GM21526 (cell line): Measurements from ENCODE around the gene FPGS.

Experiments used
- ATAC-seq: cut with Tn5 transposase; IDR thresholded peaks from one replicate; pipeline ENCODE4 v1.9.1; 2021; ENCODE audit warnings: moderate library complexity; ENCODE audit not compliant: unreplicated experiment, low FRiP score

Gene FPGS

DNA sequence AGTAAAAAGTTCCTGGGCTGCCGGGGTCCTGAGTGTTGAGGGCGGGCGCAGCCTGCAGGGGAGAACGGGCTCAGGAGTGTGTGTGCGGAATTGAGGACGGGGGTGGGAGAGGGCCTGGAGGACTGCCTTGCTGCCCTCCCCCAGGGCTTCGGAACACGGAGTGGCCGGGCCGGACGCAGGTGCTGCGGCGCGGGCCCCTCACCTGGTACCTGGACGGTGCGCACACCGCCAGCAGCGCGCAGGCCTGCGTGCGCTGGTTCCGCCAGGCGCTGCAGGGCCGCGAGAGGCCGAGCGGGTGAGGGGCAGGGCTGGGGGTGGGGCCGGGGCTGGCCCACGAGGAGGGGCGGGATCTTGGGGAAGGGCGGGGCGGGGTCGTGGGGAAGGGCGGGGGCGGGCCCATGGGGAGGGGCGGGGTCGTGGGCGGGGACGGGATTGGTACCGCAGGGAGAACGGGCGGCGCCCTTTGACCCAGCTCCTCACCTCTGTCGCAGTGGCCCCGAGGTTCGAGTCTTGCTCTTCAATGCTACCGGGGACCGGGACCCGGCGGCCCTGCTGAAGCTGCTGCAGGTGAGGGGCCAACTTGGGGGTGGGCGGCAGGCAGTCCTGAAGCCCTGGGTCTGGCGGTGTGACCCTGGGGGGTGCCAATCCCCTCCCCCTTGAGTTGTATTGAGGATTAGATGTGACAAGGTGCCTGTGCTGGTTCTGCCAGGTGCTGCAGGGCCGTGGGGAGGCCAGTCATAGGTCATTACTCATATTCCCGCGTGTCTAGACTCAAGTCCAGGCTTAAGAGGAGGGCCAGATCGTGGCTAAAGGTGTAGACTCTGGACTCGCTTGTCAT lies 7.1 kb downstream of the FPGS start:
- ATAC-seq, result no peak

DNA sequence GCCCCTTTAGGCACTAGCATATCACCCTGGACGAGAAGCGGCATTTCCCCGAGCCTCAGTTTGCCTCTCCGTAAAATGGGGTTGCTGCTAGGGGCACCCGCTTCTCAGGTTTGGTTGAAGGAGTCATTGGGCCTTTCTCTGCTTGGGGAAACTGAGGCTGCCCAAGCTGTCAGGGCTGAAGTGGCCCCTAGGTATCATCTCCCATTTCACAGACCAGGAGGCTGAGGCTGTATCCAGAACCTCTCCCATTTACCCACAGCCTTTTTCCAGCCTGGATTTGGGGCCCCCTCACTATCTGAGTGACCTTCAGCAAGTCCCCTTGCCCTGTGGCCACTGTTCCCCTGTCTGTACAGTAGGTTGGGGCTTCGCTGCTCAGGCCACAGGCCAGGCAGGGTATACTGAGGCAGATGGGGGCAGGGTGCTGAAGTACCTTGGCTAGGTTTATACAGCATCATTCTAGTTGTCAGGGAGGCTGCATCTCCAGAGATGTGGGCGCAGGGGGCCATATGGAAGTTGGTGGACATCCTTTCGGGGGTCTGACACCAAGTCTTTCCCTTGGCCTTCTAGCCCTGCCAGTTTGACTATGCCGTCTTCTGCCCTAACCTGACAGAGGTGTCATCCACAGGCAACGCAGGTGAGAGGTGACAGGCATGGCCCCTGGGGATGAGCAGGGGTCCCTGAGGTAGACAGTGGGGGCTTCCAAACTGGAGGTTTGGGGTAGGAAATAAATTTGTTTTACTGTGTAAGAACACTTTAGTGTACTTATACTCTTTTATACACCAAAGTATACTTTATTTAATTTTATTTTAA lies 7.9 kb downstream of the FPGS start:
- no peak for ATAC-seq

DNA sequence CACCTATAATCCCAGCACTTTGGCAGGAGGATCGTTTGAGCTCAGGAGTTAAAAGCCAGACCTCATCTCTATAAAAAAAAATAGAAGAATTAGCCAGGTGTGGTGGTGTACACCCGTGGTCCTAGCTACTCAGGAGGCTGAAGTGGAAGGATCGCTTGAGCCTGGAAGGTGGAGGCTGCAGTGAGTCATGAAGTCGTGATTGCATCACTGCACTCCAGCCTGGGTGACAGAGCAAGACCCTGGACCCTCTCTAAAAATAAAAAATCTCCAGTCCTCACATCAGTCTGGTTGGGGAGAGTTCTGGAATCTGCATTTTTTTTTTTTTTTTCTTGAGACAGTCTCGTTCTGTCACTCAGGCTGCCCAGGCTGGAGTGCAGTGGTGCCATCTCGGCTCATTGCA lies 9.3 kb downstream of the FPGS start:
- ATAC-seq, result no peak

DNA sequence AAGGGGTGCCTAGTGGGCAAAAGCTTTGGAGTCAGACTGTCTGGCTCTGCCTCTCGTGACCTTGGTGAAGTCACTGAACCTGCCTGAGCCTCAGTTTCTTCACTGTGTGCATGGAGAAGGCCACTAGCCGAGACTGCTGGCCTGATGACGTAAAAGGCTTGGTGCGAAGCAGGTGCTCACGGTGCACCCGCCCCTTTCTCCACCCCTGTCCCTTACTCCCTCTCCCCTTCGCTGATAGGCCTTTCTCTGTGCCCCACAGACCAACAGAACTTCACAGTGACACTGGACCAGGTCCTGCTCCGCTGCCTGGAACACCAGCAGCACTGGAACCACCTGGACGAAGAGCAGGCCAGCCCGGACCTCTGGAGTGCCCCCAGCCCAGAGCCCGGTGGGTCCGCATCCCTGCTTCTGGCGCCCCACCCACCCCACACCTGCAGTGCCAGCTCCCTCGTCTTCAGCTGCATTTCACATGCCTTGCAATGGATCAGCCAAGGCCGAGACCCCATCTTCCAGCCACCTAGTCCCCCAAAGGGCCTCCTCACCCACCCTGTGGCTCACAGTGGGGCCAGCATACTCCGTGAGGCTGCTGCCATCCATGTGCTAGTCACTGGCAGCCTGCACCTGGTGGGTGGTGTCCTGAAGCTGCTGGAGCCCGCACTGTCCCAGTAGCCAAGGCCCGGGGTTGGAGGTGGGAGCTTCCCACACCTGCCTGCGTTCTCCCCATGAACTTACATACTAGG lies 10.4 kb downstream of the FPGS start:
- ATAC-seq, result no peak

DNA sequence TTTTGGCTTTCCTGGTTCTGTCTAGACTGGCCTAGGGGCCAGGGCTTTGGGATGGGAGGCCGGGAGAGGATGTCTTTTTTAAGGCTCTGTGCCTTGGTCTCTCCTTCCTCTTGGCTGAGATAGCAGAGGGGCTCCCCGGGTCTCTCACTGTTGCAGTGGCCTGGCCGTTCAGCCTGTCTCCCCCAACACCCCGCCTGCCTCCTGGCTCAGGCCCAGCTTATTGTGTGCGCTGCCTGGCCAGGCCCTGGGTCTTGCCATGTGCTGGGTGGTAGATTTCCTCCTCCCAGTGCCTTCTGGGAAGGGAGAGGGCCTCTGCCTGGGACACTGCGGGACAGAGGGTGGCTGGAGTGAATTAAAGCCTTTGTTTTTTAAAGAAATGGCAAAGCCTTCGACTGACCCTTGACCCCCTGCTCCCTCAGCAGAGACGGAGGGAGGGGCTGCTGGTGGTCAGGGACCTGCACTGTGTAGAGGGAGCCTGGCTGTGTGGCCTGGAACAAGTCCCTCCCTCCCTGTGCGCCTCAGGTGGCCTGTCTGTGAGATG lies 11.1 kb downstream of the FPGS start:
- ATAC-seq, result no peak

DNA sequence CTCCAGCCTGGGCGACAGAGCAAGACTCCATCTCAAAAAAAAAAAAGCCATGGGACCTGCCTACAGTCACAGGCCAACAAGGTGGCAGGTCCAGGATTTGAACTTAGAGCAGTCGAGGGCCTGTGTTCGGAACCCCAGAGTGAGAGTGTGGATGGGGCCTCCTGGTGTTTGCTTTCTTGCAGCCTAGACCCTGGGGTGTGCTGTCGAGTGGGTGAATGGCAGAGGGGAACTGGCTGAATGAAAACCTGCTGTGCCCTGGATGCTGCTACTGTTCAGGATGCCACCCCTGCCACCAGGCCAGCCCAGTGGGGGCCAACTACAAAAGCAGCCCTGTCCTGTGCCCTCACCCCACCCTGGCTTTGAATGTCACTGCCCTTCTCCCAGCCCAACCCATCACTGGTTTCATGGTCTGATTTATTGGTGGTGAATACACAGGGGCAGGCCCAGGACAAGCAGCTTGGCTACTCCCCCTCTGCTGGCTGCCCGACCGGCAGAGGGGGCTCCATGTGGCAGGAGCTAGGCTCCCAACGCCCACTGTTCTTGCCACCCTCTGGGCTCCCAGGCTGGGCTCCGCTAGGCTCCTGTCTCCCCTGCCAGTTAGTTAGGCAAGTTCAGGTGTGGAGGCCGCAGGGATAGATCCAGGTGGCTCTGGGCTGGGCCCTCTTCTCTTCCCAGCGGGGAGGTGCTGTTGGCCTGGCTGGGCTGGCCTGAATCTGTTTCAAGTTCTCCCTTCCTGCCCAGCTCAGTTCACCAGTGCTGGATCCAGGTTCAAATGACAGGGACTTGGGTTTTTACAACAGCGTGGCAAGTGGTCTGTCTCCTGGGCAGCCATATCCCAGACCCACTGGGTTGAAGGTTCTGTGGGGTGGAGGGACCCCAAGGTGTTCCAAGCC lies 12.2 kb downstream of the FPGS start:
- ATAC-seq, result no peak

DNA sequence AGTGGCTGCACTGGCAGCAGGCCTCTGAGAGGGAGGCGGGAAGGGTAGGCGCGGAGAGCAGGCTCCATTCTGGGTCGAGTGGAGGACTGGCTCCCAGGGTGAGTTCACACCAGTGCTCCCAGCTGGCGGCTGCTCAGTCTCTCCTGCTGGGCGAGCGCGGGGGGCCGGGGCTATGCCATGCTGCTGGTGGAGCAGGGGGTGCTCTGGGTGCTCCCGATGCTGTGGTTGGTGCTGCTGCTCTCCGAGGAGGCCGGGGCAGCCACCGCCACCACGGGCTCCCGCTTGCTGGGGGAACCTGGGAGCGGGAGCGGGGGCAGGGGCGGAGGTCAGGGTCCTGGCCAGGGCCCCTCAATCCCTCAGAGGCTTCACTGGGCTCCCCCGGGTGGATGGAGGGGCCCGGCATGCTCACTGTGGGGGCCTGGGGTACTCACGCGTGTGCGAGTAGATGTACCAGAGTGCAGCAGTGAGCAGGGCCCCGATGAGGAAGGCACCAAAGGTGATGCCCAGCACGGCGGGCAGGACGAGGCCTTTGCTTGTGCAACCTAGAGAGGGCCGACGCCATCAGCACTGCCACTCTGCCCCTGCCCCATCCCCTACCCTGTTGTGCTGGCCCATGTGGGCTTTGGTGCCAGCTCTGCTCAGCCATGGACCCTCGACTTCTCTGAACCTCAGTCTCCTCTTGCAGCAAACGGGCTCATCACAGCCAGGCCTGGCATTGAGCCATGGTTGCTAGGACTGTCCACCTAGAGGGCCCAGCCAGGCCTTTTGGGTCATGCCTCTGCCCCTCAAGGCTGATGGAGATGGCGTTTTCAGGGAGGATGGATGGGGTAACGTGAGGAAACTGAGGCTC lies 13.1 kb downstream of the FPGS start:
- ATAC-seq, result no peak

DNA sequence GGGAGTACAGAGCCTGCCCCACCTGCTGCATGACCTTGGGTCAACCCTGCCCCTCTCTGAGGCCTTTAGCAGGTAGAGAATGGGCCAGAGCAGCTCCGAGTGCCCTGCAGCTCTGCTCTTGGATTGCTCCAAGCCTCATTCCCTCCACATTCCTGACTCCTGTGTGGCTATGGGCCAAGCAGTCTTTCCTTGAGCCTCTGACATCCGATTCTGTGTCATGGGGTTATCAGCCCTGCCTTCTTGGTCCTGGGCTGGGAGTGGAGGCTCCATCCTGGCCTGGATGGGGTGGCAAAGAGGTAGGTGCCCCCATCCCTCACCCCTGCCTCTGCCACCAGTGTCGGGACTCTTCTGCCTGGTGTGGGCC lies 13.7 kb downstream of the FPGS start:
- no peak for ATAC-seq

DNA sequence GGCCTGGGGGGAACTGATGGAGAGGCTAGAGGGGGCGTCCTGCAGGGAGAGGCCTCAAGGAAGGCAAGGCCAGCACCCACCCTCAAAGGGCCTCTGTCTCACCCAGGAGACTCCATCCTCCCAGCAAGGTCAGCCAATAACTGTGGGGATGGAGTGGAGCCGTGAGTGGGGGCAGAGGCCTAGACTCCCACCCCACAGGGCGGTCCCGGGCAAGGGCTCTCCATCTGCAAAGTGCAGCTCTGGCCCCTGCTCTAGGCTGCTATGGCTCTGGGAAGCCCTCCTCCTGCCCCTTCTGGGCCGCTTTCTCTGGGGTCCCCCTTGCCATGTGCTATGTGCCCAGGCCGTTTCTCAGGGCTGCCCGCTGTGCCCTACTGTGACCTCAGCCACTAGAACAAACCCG lies 14.0 kb downstream of the FPGS start:
- ATAC-seq, result no peak

DNA sequence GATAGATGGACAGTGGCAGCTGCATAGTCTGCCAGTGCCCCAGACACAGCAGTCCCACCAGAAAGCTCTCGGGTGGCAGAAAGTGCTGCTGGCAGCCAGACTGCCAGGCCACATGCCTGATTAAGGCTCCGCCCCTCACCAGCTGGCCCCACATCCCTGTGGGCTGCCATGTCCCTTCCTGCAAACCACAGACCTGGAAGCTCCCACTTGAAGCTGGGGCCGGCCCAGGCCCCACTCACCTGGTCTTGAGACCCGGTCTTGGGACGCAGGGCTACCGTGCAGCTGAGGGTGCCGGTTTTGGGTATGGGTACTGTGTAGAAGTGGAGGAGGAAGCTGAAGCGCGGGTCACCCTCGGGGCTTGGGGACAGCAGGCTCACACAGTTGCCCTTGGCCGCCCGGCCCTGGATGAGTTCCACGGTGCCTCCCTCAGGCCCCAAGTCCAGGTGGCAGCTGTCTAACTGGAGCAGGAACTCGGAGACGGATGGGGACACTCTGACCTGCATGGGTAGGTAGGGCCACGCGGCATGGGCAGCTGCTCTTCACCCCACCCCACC lies 15.3 kb downstream of the FPGS start:
- no peak for ATAC-seq

DNA sequence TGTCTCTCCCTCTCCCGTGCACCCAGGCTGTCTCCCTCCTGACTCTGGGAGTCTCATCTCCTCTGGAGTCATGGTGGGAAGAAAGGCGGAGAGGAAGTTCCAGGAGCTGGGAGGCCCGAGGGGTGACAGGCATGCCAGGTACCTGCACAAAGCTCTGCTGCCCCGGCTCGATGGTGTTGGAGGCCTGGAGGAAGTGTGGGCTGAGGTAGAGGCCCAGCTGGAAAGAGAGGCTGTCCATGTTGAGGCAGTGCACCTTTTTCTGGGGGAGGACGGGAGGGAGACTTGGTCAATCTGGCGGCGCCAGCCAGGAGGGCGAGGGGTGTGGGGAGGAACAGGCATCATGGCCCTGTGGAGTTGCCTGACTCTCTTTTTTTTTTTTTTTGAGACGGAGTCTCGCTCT lies 15.9 kb downstream of the FPGS start:
- no peak for ATAC-seq

DNA sequence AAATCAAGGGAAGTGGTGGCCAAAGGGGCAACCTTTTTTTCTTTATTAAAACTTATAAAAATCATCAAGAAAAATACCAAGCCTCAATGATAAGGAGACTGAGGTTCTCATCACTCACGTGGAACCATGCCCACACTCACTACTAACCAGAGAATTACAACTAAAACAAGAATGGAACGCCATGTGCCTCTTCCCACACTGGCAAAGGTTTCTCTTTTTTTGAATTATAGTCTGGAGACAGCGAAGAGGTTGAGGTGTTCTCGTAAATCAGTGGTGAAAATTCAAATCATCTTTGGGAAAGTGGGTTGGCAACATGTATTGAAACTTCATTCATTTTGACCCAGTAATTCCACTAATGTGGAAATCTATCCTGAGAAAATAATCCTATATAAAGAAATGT lies 19.4 kb downstream of the FPGS start:
- no peak for ATAC-seq

DNA sequence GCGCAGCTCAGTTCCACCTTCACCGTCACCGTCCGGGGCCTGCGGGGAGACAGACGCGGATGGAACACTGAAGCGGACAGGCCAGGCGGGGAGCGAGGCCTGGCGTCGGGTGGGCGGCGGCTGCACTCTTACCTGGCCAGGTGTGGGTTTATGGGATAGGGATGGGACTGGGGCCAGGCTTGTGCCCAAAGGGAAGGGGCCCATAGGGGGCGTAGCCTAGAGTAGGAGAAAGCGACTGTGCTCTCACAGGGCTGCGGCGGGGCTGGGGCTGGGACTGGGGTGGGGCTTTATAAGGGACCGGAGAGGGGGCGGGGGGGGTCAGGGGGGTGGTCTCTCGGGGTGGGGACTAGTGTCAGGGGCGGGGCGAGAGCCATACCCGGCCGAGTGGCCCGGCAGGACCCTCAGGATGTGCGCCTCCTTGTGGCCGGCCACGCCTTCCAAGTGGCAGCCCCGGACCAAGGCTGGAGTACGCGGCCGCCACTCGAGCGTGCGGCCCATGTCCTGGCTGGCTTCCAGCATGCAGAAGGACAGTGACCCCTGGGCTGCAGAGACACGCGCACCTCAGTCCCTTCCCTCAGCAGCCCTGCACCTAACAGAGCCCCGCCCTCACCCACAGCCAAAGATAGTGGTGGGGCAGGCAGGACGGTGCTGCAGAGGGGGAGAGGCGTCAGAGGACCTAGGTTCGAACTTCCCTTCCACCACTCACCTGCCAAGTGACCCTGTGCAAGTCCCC lies 22.8 kb downstream of the FPGS start:
- ATAC-seq, result no peak

DNA sequence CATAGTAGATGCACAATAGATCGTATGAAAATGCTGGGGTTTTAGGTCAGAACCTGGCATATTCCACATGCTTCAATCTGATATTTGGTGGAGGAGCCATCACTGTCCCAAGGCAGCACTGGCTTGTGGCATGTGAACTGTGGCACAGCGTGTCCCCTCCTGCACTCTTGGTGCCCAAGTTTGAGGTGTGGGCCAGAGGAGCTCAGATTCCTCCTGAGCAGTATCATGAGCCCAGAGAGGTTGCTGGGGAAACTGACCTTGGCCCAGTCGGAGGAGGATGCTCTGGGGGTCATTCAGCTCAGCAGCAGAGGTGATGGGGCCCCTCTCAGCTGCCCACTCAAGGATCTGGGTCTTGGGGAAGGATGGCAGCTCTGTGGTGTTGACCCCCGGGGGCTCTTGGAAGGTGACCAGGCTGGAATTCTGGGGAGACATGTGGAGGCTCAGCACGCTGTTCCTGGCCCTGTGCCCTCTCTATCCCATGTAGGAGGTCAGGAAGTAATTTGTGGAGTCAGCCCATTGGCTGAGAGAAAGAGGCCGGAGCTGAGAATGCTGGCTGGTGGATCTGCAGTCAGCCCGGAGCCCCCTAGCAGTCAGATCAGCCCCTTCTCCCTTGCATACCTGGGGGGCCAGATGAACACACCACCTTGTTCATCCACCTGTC lies 23.7 kb downstream of the FPGS start:
- no peak for ATAC-seq

DNA sequence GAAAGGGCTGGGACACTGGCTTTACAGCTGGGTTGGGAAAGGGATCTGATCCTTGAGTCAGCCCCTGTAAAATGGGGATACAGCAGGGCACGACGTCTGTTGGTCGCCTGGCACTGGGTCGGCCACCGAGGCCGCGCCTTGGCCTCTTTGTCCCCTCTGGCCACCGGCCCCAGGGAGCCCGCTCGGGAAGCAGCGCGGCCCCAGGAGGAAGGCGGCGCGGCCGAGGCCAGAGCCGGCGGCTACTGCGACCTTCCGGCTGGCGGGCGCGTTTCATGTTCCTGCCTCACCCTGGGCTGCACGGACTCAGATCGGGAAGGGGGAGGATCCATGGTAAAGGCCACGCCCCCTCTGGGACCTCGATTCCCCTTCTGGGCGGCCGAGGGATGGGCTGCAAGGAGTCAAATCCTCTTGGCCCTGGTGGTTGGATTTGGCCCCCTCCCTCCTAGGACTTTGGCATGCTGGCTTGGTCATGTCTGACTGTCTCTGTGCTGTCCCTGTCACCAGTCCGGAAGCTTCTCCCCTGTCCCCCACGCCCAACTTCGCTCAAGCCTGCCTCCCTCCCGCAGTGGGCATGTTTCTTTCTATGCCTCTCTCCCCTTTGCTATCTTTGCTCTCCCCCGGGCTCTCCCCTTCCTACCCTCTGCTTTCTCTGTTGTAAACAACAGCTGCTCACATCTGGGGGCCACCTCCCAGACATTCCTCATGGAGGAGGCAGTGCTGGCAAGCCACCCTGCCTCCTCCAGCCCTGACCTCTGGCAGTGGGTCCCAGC lies 25.8 kb downstream of the FPGS start:
- no peak for ATAC-seq

DNA sequence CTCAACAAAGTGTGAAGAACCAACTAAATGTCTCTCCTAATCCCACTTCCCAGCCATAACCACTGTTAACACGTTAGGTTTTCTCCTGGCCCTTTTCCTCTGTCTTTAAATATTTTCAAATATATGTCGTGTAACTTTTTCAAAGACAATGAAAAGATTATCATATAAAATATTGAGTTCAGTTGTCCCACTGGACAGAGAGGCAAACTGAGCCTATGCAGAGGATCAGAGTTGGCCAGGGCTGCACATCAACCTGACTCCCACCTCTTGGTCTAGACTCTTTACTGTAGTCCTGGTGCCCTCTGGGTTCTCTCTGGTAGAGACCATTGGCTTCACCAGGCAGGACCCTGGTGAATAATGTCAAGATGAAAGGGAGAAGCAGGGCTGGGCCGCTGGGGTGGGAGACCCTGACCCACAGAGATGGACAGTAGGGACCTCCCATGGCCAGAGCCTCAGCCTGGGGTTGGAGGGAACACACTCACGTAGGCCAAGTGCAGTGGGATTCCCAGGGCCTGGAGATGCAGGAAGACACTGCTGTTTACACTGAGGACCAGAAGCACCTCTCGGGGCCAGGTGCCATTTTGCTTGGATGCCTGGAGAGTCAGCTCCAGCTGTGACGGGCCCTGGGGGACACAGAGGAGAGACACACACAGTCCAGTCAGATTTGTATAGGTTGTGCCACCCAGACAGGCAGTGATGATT lies 26.7 kb downstream of the FPGS start:
- ATAC-seq, result no peak
